GM18873 (cell line): ENCODE measurements around the gene SLC35F1.

Experiments used
- ATAC-seq: cut with Tn5 transposase; IDR thresholded peaks from one replicate; pipeline ENCODE4 v1.9.1; 2021; ENCODE audit warnings: mild to moderate bottlenecking, moderate library complexity, moderate number of reproducible peaks; ENCODE audit not compliant: unreplicated experiment, low FRiP score

SLC35F1 gene

DNA sequence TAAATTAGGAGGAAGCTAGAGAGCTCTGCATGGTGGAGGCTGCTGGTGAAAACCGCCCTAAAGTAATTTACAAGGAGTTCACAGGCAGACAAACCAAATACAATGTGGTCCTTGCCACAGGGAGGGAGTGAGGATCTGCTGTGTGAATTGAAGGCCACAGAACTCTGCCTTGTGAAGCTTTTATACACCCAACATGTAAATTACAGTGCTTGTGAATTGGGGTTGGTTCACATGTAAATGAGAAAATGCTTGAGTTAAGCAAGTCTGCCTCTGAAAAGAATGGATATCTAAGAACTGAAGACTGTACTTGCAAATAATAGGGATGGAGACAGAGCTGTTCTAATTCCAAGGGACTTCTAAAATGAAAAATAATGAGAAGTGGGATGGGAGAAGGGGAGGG is 194.2 kb downstream of the SLC35F1 start:
- ATAC-seq, result no peak

GRCh38 chr6:118101831-118102345 is 194.8 kb downstream of the SLC35F1 start:
- no peak for ATAC-seq

DNA sequence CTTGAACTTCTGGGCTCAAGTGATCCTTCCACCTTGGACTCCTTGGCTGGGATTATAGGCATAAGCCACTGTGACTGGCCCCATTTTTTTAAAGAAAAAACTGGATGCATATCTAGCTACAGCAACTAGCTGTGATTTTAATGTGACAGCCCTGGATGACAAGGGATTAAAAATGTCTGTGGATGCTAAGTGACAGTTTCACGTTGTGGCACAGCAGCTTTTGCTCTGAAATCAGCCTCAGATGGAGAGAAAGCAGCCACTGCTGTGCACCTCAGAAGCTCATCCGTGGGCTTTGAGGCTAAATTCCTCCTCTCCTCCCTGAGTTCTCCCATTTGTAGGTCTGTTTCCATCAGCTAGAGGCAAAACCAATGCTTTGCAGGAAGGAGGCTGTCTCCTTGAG is 195.3 kb downstream of the SLC35F1 start:
- ATAC-seq, result no peak

DNA sequence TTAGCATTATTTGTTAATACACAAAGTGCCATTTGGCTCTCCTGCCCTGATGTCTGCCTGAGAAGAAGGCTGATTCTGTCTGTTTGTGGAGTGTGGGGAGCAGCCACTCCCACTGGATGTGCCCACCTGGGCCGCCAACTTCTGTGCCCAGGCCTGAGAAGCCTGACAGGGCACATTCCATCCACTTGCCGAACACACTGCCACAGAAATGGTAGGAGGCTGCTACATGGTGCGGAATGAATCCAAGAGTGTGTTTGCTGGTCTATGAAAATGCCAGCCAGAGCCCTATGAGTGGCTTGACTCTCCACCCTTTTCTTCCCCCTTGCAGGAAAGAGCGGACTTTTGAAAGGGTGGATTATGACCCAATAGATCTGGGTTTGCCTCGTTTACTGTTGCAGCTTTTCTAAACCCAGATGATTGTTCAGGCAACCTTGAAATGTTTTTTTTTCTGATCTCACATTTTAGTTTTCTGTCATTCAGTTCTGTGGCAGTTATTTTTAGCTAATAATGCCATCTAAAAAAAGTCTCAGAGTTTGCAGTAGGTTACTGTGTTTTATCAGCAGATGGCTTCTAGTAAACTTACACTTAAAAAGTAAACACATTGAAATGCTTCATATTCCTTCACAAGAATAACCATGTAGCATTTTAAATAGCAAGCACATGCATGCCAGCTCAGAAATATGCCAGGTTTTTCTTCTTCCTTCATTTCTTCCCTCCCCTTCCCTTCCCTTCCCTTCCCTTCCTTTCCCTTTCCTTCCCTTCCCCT is 196.5 kb downstream of the SLC35F1 start:
- ATAC-seq, result no peak

GRCh38 chr6:118122161-118122725 is 215.2 kb downstream of the SLC35F1 start:
- no peak for ATAC-seq

DNA sequence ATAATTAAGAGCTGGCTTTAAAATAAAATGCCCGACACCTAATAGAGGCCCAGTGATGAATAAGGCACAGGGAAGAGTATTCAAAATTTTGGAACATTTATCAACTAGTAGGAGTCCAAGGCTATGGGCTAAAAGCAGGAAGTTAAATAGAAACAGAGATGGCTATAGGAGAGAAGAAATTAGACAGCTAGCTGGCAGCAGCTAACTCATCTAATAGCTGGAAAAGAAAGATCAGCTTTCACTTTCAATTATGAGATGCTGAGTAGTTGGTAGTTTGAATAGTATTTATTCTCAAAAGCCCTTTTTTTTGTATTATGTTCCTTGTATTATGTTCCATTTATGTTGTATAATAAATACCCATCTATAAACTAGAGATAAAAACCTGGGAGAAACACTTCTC is 215.7 kb downstream of the SLC35F1 start:
- ATAC-seq, result no peak

DNA sequence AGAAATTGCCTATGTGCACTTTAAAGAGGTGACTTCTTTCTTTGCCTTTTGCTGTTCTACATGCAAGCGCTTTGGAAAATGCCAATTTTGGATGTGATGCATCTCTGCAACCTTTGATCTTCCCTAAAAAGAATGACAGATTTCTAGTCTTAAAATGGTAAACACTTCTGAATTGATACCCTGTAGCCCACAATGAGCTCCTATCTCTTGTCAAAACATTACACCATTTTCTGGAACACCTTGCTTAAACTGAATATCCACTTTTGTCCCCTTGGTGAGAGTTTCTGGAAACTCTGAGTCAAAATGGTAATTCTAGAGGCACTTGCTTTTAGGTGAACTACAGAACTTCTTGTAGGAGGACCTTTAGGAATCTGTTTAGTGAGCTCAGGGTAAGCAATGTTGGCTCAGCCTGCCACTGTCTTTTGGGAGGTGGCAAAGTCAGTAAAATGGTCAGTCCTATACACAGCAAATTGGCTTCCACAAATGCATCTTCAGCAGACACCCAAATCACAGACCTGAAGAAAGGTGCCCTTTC is 216.5 kb downstream of the SLC35F1 start:
- no peak for ATAC-seq

DNA sequence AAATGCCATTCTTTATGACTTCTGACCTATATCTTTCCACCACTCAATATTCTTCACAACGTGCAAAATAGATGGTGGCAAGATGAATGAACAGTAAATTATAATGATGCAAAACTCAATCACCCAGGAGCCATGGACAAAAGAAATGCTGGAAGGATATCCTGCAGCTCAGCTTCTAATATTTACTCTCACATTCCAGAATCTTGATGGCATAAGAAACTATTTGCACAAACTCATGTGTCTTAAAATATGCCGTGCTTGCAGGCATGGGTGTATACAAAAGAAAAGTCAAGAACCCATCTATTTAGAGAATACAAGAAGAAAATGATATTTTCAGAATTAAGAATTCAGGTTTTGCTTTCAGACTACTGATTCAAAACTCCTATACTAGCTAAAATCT is 217.8 kb downstream of the SLC35F1 start:
- ATAC-seq, result no peak

GRCh38 chr6:118128755-118129154 is 221.7 kb downstream of the SLC35F1 start:
- no peak for ATAC-seq

GRCh38 chr6:118134206-118134605 is 227.1 kb downstream of the SLC35F1 start:
- ATAC-seq, result no peak

- ATAC-seq, result no peak
Observed at GRCh38 chr6:118134736-118135135, 227.7 kb downstream of the SLC35F1 start.

DNA sequence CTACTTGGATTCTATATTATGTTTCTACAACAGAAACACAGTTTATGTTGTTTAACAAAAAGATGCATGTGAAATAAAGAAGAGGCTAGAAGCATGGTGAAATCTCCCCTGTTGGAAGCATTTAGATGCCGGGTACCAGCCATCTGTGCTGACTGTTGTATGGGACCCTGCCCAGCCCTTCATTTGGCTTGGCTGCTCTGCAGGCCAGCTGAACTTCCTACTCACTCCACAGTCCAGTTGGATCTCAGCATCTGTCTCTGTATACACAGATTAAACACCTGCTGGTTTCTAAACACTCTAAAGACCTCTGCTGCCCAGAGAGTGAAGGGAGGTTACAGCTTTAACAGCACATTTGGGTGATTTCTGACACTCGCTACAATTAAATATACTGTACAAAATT is 228.3 kb downstream of the SLC35F1 start:
- no peak for ATAC-seq

- ATAC-seq, result no peak
Observed at GRCh38 chr6:118141211-118141610, 234.1 kb downstream of the SLC35F1 start.

- no peak for ATAC-seq
Observed at GRCh38 chr6:118146584-118146983, 239.5 kb downstream of the SLC35F1 start.

DNA sequence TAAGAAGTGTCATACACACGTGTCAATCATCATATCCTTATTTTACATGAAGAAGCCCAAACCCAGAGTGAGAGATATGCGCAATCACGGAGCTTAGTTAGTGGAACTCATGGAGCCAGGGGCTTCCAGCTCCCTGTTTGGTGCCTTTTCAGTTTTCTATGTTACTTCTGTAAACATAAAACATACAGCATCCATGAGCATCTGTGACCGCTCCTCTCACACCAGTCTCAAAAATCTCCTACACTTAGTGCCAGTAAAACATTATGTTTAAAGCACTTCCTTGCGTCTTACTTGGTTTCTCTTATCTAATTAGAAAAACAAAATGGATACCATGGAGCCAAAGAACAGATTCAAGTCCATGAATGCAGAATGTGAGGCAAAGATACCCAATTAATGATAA is 240.4 kb downstream of the SLC35F1 start:
- ATAC-seq, result no peak

GRCh38 chr6:118148561-118148960 is 241.5 kb downstream of the SLC35F1 start:
- no peak for ATAC-seq

GRCh38 chr6:118152524-118152923 is 245.5 kb downstream of the SLC35F1 start:
- ATAC-seq, result no peak

GRCh38 chr6:118161343-118161742 is 254.3 kb downstream of the SLC35F1 start:
- no peak for ATAC-seq

GRCh38 chr6:118163542-118163941 is 256.5 kb downstream of the SLC35F1 start:
- ATAC-seq, result no peak

DNA sequence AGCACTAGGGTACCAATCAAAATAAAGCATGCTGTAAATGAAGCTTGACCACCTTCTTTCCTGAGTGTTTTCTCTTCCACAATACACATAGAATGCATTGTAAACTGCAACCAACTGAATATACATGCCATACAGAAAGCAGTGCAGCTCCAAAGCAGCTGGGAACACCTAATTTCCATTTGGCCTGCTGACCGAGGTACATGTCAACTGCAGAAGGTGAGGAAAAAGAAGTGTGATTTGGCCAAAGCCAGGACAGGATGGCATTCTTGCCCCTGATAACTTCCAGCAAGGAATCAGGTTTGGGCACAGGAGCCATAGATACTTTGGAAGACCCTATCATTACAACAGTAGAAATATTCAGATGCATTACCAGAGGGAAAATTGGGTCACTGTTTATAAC is 258.4 kb downstream of the SLC35F1 start:
- no peak for ATAC-seq

- ATAC-seq, result no peak
Observed at GRCh38 chr6:118168421-118168820, 261.4 kb downstream of the SLC35F1 start.

DNA sequence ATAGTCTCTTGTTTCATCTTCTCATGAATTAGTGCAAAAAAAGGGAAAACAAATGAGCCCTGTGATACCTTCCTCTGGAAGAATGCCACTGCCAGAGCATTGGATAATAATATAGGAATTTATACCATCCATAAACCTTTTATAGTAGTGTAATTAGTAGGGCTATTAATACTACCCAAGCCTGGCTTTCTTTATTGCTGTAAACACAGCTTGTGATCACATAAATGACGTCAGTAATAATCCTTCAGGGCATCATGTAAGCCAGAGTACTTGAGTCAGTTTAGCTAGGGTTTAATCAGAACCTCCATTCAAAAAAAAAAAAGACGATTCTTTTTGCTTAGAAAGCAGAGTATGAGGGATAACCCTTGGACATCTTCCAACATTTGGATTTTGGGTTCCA is 264.8 kb downstream of the SLC35F1 start:
- no peak for ATAC-seq
